ENCODE data around the gene EXT2.

GRCh38 chr11:44178381-44178780, 82.9 kb downstream of the EXT2 start:
- TF ChIP-seq RAD21 (conservative IDR thresholded peaks at IDR 0.05): no peak
- TF ChIP-seq EP300 (conservative IDR thresholded peaks at IDR 0.05; ENCODE audit: poor library complexity, severe bottlenecking): no peak
- TF ChIP-seq POLR2AphosphoS5 (IDR thresholded peaks at IDR 0.05): no peak
- no peak for TF ChIP-seq CTCF (IDR thresholded peaks at IDR 0.05; ENCODE audit: poor library complexity, severe bottlenecking)
- no peak for TF ChIP-seq EZH2 (IDR thresholded peaks at IDR 0.05; ENCODE audit: borderline replicate concordance, insufficient read depth, low read length, poor library complexity, severe bottlenecking)
- TF ChIP-seq, protein P1, sequence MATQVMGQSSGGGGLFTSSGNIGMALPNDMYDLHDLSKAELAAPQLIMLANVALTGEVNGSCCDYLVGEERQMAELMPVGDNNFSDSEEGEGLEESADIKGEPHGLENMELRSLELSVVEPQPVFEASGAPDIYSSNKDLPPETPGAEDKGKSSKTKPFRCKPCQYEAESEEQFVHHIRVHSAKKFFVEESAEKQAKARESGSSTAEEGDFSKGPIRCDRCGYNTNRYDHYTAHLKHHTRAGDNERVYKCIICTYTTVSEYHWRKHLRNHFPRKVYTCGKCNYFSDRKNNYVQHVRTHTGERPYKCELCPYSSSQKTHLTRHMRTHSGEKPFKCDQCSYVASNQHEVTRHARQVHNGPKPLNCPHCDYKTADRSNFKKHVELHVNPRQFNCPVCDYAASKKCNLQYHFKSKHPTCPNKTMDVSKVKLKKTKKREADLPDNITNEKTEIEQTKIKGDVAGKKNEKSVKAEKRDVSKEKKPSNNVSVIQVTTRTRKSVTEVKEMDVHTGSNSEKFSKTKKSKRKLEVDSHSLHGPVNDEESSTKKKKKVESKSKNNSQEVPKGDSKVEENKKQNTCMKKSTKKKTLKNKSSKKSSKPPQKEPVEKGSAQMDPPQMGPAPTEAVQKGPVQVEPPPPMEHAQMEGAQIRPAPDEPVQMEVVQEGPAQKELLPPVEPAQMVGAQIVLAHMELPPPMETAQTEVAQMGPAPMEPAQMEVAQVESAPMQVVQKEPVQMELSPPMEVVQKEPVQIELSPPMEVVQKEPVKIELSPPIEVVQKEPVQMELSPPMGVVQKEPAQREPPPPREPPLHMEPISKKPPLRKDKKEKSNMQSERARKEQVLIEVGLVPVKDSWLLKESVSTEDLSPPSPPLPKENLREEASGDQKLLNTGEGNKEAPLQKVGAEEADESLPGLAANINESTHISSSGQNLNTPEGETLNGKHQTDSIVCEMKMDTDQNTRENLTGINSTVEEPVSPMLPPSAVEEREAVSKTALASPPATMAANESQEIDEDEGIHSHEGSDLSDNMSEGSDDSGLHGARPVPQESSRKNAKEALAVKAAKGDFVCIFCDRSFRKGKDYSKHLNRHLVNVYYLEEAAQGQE (IDR thresholded peaks at IDR 0.05; ENCODE audit: borderline replicate concordance): no peak
- TF ChIP-seq SMC3 (conservative IDR thresholded peaks at IDR 0.05; ENCODE audit: poor library complexity): no peak
- TF ChIP-seq TAF1 (IDR thresholded peaks at IDR 0.05; ENCODE audit: low read depth): no peak
- TF ChIP-seq MXI1 (conservative IDR thresholded peaks at IDR 0.05; ENCODE audit: poor library complexity, severe bottlenecking): no peak

All from neural cell (in vitro differentiated cells).